Kidney epithelial cell (primary cell): Measurements from ENCODE around the gene WNT3A. TPM values are rescaled to one million over a fixed set of nuclear protein-coding genes. Genes with fewer than 3 reads are reported as not detected.

Experiments used
- DNase-seq: peaks from one replicate; pipeline ENCODE4 v3.0.0-alpha.2; 2010; ENCODE audit warnings: low read depth
- H3K27me3 ChIP-seq: 2 replicates; pipeline ENCODE4 v1.6.0; 2011; ENCODE audit warnings: low read length; ENCODE audit not compliant: control insufficient read depth, insufficient read depth
- H3K36me3 ChIP-seq: 2 replicates; pipeline ENCODE4 v1.5.1; 2011; ENCODE audit warnings: low read length; ENCODE audit not compliant: control insufficient read depth, insufficient read depth
- H3K4me3 ChIP-seq: 2 replicates; pipeline ENCODE4 v1.5.1; 2011; ENCODE audit warnings: low read depth, mild to moderate bottlenecking, control low read depth, low read length
- CTCF ChIP-seq: IDR thresholded peaks from 2 replicates; pipeline ENCODE4 v1.5.1; 2011; ENCODE audit warnings: mild to moderate bottlenecking, moderate library complexity, low read length, control low read depth, inconsistent platforms; ENCODE audit not compliant: insufficient read depth, poor library complexity, severe bottlenecking
- total RNA-seq: library from RNA; depleted of rRNA; stranded (reverse); fragments of >200 nt; gene quantifications from 2 replicates; pipeline ENCODE4 v1.2.3, GENCODE V29; 2015

The WNT3A gene
- total RNA-seq, 1 donor from 2014 or later = not detected

GRCh38 chr1:228043281-228043848, 36.6 kb downstream of the WNT3A start:
- no peaks in the 10 kb centered on the region for H3K36me3 ChIP-seq
- peaks cover 20% of the 10 kb centered on the region for H3K27me3 ChIP-seq
- TF ChIP-seq CTCF = no peak
- peak; percentile 10 for DNase-seq
- H3K4me3 ChIP-seq = no peak overlapping the region

GRCh38 chr1:228044961-228045360, 38.2 kb downstream of the WNT3A start:
- H3K4me3 ChIP-seq = no peak overlapping the region
- peaks cover 7% of the 10 kb centered on the region for H3K27me3 ChIP-seq
- no peaks in the 10 kb centered on the region for H3K36me3 ChIP-seq
- DNase-seq = no peak
- no peak for TF ChIP-seq CTCF

- no peak for TF ChIP-seq CTCF
- no peak for DNase-seq
- H3K36me3 ChIP-seq = no peaks in the 10 kb centered on the region
Observed at GRCh38 chr1:228045405-228045804, 38.6 kb downstream of the WNT3A start.

GRCh38 chr1:228045871-228046270, 39.1 kb downstream of the WNT3A start:
- no peaks in the 10 kb centered on the region for H3K36me3 ChIP-seq
- TF ChIP-seq CTCF = no peak
- DNase-seq = no peak
- no peak overlapping the region for H3K4me3 ChIP-seq
- H3K27me3 ChIP-seq = peaks cover 8% of the 10 kb centered on the region

More at GRCh38 chr1:228045405-228045804, 38.6 kb downstream of the WNT3A start:
- no peak overlapping the region for H3K4me3 ChIP-seq
- peaks cover 8% of the 10 kb centered on the region for H3K27me3 ChIP-seq

- Histone ChIP-seq H3K27me3 (peaks cover 5% of the 10 kb centered on the region), H3K36me3 (no peaks in the 10 kb centered on the region), H3K4me3 (no peak overlapping the region)
- TF ChIP-seq CTCF = no peak
- no peak for DNase-seq
Observed at GRCh38 chr1:228046421-228047182, 39.8 kb downstream of the WNT3A start.

- no peak for TF ChIP-seq CTCF
- no peak for DNase-seq
- no peaks in the 10 kb centered on the region for H3K36me3 ChIP-seq
- peaks cover 5% of the 10 kb centered on the region for H3K27me3 ChIP-seq
- H3K4me3 ChIP-seq = no peak overlapping the region
Observed at GRCh38 chr1:228047183-228047466, 40.3 kb downstream of the WNT3A start.
